HEK293T (cell line): ENCODE measurements around the gene LRRFIP1.
"Not testable (repeated sequence)": the region's sequence is repeated elsewhere in the genome, so short reads cannot be mapped to it uniquely, and the experiment has no call there.

ENCODE experiments used
- ARNT ChIP-seq: fragments of 450-650 bp; IDR thresholded peaks from 2 replicates; pipeline ENCODE4 v1.6.1; 2017; ENCODE audit warnings: mild to moderate bottlenecking
- BHLHE40 ChIP-seq: fragments of 450-650 bp; IDR thresholded peaks from 2 replicates; pipeline ENCODE4 v1.6.1; 2016; ENCODE audit warnings: mild to moderate bottlenecking, moderate library complexity, borderline replicate concordance
- ELF4 ChIP-seq: fragments of 450-650 bp; IDR thresholded peaks from 2 replicates; pipeline ENCODE4 v1.6.1; 2017; ENCODE audit warnings: antibody characterized with exemption
- FOXA1 ChIP-seq: fragments of 450-650 bp; IDR thresholded peaks from 2 replicates; pipeline ENCODE4 v1.6.1; 2016; ENCODE audit warnings: mild to moderate bottlenecking
- FOXK2 ChIP-seq: fragments of 450-650 bp; IDR thresholded peaks from 2 replicates; pipeline ENCODE4 v1.6.1; 2016; ENCODE audit warnings: mild to moderate bottlenecking
- FOXM1 ChIP-seq: fragments of 450-650 bp; IDR thresholded peaks from 2 replicates; pipeline ENCODE4 v1.6.1; 2017; ENCODE audit warnings: mild to moderate bottlenecking, borderline replicate concordance
- L3MBTL2 ChIP-seq: fragments of 450-650 bp; conservative IDR thresholded peaks from 2 replicates; pipeline ENCODE4 v1.6.1; 2016; ENCODE audit warnings: mild to moderate bottlenecking
- SP1 ChIP-seq: fragments of 450-650 bp; IDR thresholded peaks from 2 replicates; pipeline ENCODE4 v1.6.1; 2017

DNA sequence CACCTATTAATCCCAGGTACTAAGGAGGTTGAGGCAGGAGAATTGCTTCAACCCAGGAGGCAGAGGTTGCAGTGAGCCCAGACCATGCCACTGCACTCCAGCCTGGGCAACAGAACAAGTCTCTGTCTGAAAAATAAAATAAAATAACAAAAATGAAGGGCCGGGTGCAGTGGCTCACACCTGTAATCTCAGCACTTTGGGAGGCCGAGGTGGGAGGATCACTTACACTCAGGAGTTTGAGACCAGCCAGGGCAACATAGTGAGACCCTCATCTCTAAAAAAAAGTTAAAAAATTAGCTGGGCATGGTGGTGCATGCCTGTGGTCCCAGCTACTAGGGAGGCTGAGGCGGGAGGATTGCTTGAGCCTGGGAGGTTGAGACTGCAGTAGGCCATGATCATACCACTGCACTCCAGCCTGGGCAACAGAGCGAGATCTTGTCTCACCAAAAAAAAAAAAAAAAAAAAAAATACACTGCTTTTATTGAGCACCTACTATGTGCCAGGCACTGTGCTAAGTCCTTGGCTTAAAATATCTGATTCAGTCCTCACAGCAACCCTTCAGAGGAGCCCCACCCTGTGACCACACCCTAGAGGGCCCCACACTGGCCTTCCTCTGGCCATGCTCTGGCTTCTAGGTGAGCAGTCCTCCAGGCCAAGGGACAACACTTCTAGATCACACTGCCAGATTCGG is 31.4 kb upstream of the LRRFIP1 start:
- not testable (repeated sequence) for TF ChIP-seq BHLHE40, FOXM1, SP1, ELF4, FOXK2, FOXA1, ARNT, L3MBTL2
